GM12878 (cell line): Measurements from ENCODE around the gene TCIRG1. TPM values are rescaled to one million over a fixed set of nuclear protein-coding genes. Genes with fewer than 3 reads are reported as not detected.

Experiments used
- ATAC-seq: fragments of 200-7000 bp; cut with Tn5 transposase; 3 replicates; pipeline ENCODE4 v1.9.1; 2020; ENCODE audit warnings: mild to moderate bottlenecking, moderate library complexity
- BruUV-seq: library from RNA; stranded (reverse); fragments of 400-500 nt; replicated peaks from 2 replicates; lab custom pipeline; 2021; lab: Mats Ljungman, UMichigan
- CTCF ChIA-PET: fragments of 300-600 bp; sonication (Branson Sonifier 250); formaldehyde crosslinking; extraction: SDS; loops from one replicate; lab custom pipeline; 2021; ENCODE audit warnings: inconsistent platforms; lab: Yijun Ruan, JAX
- POLR2A ChIA-PET: fragments of 350-600 bp; formaldehyde crosslinking; extraction: SDS; loops from one replicate; lab custom pipeline; 2021; ENCODE audit warnings: inconsistent platforms; lab: Charles Lee
- RAD21 ChIA-PET: fragments of 300-600 bp; sonication (Branson Sonifier 250); formaldehyde crosslinking; loops from one replicate; lab custom pipeline; 2023; ENCODE audit warnings: antibody characterized with exemption; ENCODE audit not compliant: unreplicated experiment; lab: Charles Lee
- SMC1A ChIA-PET: fragments of 300-600 bp; sonication (Branson Sonifier 250); formaldehyde crosslinking; loops from one replicate; lab custom pipeline; 2023; ENCODE audit not compliant: unreplicated experiment, uncharacterized antibody; lab: Charles Lee
- DNase-seq: peaks from one replicate; pipeline ENCODE4 v3.0.0-alpha.2; 2011; ENCODE audit warnings: low read depth, low spot score
- FAIRE-seq: peaks from 3 replicates; lab custom pipeline; 2011; peaks lifted over from hg19 to GRCh38; lab: Jason Lieb, UNC
- H2AFZ ChIP-seq: 2 replicates; pipeline ENCODE4 v1.6.0; 2011; ENCODE audit warnings: low read depth, low read length, control low read depth; ENCODE audit not compliant: control insufficient read depth
- H3K27ac ChIP-seq: 2 replicates; pipeline ENCODE4 v1.5.1; 2011; ENCODE audit warnings: control low read depth; ENCODE audit not compliant: control insufficient read depth, insufficient read depth
- H3K27me3 ChIP-seq, 2 experiments: replicated peaks in 1 of 2; 2 replicates each; pipeline versions ENCODE4 v1.6.0 to v1.6.1; 2011; ENCODE audit warnings: low read length in 1 of 2; ENCODE audit not compliant: control insufficient read depth in 2 of 2, insufficient read depth in 2 of 2
- H3K36me3 ChIP-seq, 2 experiments: 2 replicates each; pipeline ENCODE4 v1.5.1; 2011; ENCODE audit warnings: low read length in 1 of 2; ENCODE audit not compliant: control insufficient read depth in 2 of 2, insufficient read depth in 2 of 2
- H3K4me1 ChIP-seq: 2 replicates; pipeline ENCODE4 v1.6.1; 2011; ENCODE audit warnings: mild to moderate bottlenecking, low read length, moderate library complexity, mixed read lengths; ENCODE audit not compliant: control insufficient read depth, insufficient read depth
- H3K4me2 ChIP-seq: 2 replicates; pipeline ENCODE4 v1.6.0; 2011; ENCODE audit warnings: control low read depth; ENCODE audit not compliant: control insufficient read depth, insufficient read depth
- H3K4me3 ChIP-seq: fragments of 200-600 bp; sonication (generic); 2 replicates; pipeline ENCODE4 v1.5.1; 2016
- H3K79me2 ChIP-seq: 2 replicates; pipeline ENCODE4 v1.6.0; 2011; ENCODE audit warnings: low read length; ENCODE audit not compliant: control insufficient read depth, insufficient read depth
- H3K9ac ChIP-seq: 2 replicates; pipeline ENCODE4 v1.8.0; 2011; ENCODE audit warnings: low read length, control low read depth, mixed read lengths; ENCODE audit not compliant: control insufficient read depth, insufficient read depth
- H3K9me3 ChIP-seq: replicated peaks from 3 replicates; pipeline ENCODE4 v1.5.1; 2011; ENCODE audit warnings: mild to moderate bottlenecking, low read length; ENCODE audit not compliant: control insufficient read depth, insufficient read depth
- H4K20me1 ChIP-seq: 2 replicates; pipeline ENCODE4 v1.6.0; 2011; ENCODE audit not compliant: control insufficient read depth, insufficient read depth
- BACH1 ChIP-seq: fragments of 450-650 bp; IDR thresholded peaks from 2 replicates; pipeline ENCODE4 v1.6.1; 2017; ENCODE audit warnings: mild to moderate bottlenecking, borderline replicate concordance
- DPF2 ChIP-seq: fragments of 450-650 bp; IDR thresholded peaks from 2 replicates; pipeline ENCODE4 v1.6.1; 2017; ENCODE audit warnings: mild to moderate bottlenecking
- EZH2 ChIP-seq: IDR thresholded peaks from 2 replicates; pipeline ENCODE4 v1.6.1; 2012; ENCODE audit warnings: low read depth, mild to moderate bottlenecking, control low read depth, inconsistent platforms, low read length, borderline replicate concordance; ENCODE audit not compliant: control insufficient read depth
- KAT2A ChIP-seq: conservative IDR thresholded peaks from 2 replicates; pipeline ENCODE4 v1.6.1; 2011; ENCODE audit warnings: low read depth, low read length; ENCODE audit not compliant: control insufficient read depth
- MEF2B ChIP-seq: fragments of 450-650 bp; IDR thresholded peaks from 2 replicates; pipeline ENCODE4 v1.6.1; 2018; ENCODE audit warnings: mild to moderate bottlenecking, moderate library complexity; ENCODE audit not compliant: partially characterized antibody, poor library complexity, severe bottlenecking
- POLR2A ChIP-seq: IDR thresholded peaks from 2 replicates; pipeline ENCODE4 v1.6.1; 2011; ENCODE audit warnings: low read depth, mild to moderate bottlenecking, low read length
- RBBP5 ChIP-seq: fragments of 200-600 bp; sonication (generic); conservative IDR thresholded peaks from 2 replicates; pipeline ENCODE4 v1.6.1; 2016
- SMARCA5 ChIP-seq: fragments of 450-650 bp; IDR thresholded peaks from 2 replicates; pipeline ENCODE4 v1.6.1; 2017; ENCODE audit warnings: mild to moderate bottlenecking
- TCF7 ChIP-seq: IDR thresholded peaks from 2 replicates; pipeline ENCODE4 v1.6.1; 2014; ENCODE audit warnings: antibody characterized with exemption, borderline replicate concordance
- ZNF207 ChIP-seq: fragments of 450-650 bp; IDR thresholded peaks from 2 replicates; pipeline ENCODE4 v1.6.1; 2014; ENCODE audit warnings: antibody characterized with exemption, mild to moderate bottlenecking, borderline replicate concordance
- ZNF622 ChIP-seq: fragments of 450-650 bp; IDR thresholded peaks from 2 replicates; pipeline ENCODE4 v1.6.1; 2017; ENCODE audit warnings: mild to moderate bottlenecking, inconsistent platforms
- WGBS: methylation state at CpG from one replicate; pipeline ENCODE4 v1.1.6; 2016; ENCODE audit warnings: low lambda C conversion rate; ENCODE audit not compliant: insufficient replicate concordance, insufficient coverage; ENCODE audit errors: missing lambda C conversion rate; 5-methylcytosine and 5-hydroxymethylcytosine counted together
- in situ Hi-C: fragments of 300-500 bp; cut with MboI; formaldehyde crosslinking; loops from 9 replicates; pipeline ENCODE4 v1.14.3; 2018; ENCODE audit warnings: mixed read lengths
- intact Hi-C: fragments of 100-400 bp; cut with micrococcal nuclease; formaldehyde crosslinking; loops from one replicate; pipeline ENCODE4 v1.14.2; 2022; ENCODE audit not compliant: unreplicated experiment
- polyA plus RNA-seq, 11 experiments: library from polyadenylated mRNA; depleted of rRNA in 4 of 11; unstranded in 6 of 11; stranded (reverse) in 5 of 11; fragments of >200 nt; fragmentation: Nextera tagmentation in 4 of 11; fragmentation: Illumina TruSeq in 1 of 11; extraction: Ambion mirVana in 4 of 11; extraction: Trizol in 1 of 11; gene quantifications; 1 replicate in 1 of 11; 2 replicates in 10 of 11; pipeline versions ENCODE4 v1.2.1 to v1.2.3, GENCODE V29; 2011 to 2016; ENCODE audit warnings: inconsistent platforms in 2 of 11, missing spikeins in 2 of 11, low read depth in 1 of 11
- total RNA-seq, 4 experiments: library from RNA; depleted of rRNA in 3 of 4; stranded (reverse); fragments of >200 nt in 3 of 4; fragmentation: Illumina TruSeq in 1 of 4; extraction: Trizol in 1 of 4; gene quantifications; 2 replicates each; pipeline versions ENCODE4 v1.2.1 to v1.2.3, GENCODE V29; 2013 to 2021
- TF ChIP-seq, protein P1 (sequence below): fragments of 450-650 bp; IDR thresholded peaks from 2 replicates; pipeline ENCODE4 v1.6.1; 2014; ENCODE audit warnings: mild to moderate bottlenecking
- TF ChIP-seq, protein P2 (sequence below): fragments of 450-650 bp; IDR thresholded peaks from 2 replicates; pipeline ENCODE4 v1.6.1; 2018; ENCODE audit warnings: mild to moderate bottlenecking, low read depth, moderate library complexity; ENCODE audit not compliant: partially characterized antibody
- TF ChIP-seq, protein P3 (sequence below): IDR thresholded peaks from 2 replicates; pipeline ENCODE4 v1.6.1; 2012; ENCODE audit warnings: mild to moderate bottlenecking, low read depth, low read length

TCIRG1 gene
- total and polyA plus RNA-seq, 10 of the 15 experiments (the other 5 are each of a cell fraction or from before 2014, with no cell fraction given) = 0.76 to 218 (median 87.4) TPM

DNA sequence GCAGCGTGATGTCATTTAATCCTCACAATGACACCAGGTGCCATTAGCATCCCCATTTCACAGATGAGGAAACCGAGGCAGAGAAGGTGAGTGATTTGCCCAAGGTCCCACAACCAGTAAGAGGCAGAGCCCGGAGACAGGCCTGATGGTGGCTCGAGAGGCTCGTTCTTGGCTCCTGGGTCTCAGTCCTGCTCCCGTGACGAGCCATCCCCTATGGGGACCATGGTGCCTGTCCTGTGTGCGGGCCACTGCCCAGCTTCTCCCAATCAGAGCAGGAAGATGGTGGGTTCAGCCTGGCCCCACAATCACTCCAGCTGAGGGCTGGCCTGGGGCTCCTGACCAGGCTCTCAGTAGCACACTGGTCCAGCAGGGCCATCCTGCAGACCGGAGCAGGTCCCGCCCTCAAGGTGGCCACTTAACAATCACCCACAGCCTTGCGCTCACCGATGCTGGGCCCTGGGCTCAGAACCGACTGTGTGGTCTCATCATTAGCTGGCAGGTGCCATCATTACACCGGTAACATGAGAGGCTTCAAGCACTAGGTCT lies 25.1 kb upstream of the TCIRG1 start:
- Histone ChIP-seq H3K4me2 (no peak overlapping the region), H3K4me3 (no peak overlapping the region), H3K9me3 (no peaks in the 10 kb centered on the region), H3K36me3 (no peaks in the 10 kb centered on the region), H3K27me3 (no peaks in the 10 kb centered on the region), H3K4me1 (peaks cover 15% of the 10 kb centered on the region)
- no peak for ATAC-seq
- intact Hi-C loops = no loop called here
- ChIA-PET RAD21 (no interaction called here), CTCF (interaction anchor here (2.6 kb wide), 1 partner anchor 195 kb away, joined by 6 read pairs; no protein-coding TSS in a partner anchor), SMC1A (no interaction called here)
- TF ChIP-seq SMARCA5 (no peak), POLR2A (no peak), BACH1 (no peak), MEF2B (no peak), ZNF207 (no peak), ZNF622 (no peak), DPF2 (no peak), KAT2A (no peak), TCF7 (no peak), RBBP5 (no peak), EZH2 (no peak)
- TF ChIP-seq, protein P1, sequence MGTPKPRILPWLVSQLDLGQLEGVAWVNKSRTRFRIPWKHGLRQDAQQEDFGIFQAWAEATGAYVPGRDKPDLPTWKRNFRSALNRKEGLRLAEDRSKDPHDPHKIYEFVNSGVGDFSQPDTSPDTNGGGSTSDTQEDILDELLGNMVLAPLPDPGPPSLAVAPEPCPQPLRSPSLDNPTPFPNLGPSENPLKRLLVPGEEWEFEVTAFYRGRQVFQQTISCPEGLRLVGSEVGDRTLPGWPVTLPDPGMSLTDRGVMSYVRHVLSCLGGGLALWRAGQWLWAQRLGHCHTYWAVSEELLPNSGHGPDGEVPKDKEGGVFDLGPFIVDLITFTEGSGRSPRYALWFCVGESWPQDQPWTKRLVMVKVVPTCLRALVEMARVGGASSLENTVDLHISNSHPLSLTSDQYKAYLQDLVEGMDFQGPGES = no peak
- TF ChIP-seq, protein P2, sequence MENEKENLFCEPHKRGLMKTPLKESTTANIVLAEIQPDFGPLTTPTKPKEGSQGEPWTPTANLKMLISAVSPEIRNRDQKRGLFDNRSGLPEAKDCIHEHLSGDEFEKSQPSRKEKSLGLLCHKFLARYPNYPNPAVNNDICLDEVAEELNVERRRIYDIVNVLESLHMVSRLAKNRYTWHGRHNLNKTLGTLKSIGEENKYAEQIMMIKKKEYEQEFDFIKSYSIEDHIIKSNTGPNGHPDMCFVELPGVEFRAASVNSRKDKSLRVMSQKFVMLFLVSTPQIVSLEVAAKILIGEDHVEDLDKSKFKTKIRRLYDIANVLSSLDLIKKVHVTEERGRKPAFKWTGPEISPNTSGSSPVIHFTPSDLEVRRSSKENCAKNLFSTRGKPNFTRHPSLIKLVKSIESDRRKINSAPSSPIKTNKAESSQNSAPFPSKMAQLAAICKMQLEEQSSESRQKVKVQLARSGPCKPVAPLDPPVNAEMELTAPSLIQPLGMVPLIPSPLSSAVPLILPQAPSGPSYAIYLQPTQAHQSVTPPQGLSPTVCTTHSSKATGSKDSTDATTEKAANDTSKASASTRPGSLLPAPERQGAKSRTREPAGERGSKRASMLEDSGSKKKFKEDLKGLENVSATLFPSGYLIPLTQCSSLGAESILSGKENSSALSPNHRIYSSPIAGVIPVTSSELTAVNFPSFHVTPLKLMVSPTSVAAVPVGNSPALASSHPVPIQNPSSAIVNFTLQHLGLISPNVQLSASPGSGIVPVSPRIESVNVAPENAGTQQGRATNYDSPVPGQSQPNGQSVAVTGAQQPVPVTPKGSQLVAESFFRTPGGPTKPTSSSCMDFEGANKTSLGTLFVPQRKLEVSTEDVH = no peak
- TF ChIP-seq, protein P3, sequence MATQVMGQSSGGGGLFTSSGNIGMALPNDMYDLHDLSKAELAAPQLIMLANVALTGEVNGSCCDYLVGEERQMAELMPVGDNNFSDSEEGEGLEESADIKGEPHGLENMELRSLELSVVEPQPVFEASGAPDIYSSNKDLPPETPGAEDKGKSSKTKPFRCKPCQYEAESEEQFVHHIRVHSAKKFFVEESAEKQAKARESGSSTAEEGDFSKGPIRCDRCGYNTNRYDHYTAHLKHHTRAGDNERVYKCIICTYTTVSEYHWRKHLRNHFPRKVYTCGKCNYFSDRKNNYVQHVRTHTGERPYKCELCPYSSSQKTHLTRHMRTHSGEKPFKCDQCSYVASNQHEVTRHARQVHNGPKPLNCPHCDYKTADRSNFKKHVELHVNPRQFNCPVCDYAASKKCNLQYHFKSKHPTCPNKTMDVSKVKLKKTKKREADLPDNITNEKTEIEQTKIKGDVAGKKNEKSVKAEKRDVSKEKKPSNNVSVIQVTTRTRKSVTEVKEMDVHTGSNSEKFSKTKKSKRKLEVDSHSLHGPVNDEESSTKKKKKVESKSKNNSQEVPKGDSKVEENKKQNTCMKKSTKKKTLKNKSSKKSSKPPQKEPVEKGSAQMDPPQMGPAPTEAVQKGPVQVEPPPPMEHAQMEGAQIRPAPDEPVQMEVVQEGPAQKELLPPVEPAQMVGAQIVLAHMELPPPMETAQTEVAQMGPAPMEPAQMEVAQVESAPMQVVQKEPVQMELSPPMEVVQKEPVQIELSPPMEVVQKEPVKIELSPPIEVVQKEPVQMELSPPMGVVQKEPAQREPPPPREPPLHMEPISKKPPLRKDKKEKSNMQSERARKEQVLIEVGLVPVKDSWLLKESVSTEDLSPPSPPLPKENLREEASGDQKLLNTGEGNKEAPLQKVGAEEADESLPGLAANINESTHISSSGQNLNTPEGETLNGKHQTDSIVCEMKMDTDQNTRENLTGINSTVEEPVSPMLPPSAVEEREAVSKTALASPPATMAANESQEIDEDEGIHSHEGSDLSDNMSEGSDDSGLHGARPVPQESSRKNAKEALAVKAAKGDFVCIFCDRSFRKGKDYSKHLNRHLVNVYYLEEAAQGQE = no peak
- TF ChIP-seq, all 136 proteins: peak for 0
- no peak for FAIRE-seq
- no TSS peak for BruUV-seq
- H4K20me1 ChIP-seq = no peaks in the 10 kb centered on the region
- no peaks in the 10 kb centered on the region for H3K79me2 ChIP-seq
- no peak for DNase-seq
- H2AFZ ChIP-seq = no peak overlapping the region
- POLR2A ChIA-PET = no interaction called here
- WGBS = 61% methylated on average over 14 of the region's 14 CpGs
- in situ Hi-C loops = no loop called here
- H3K9ac ChIP-seq = no peak overlapping the region
- H3K27ac ChIP-seq = no peak overlapping the region
